ENCODE results near the gene ATP6V0B. TPM values are rescaled to one million over a fixed set of nuclear protein-coding genes. Genes with fewer than 3 reads are reported as not detected.

The ATP6V0B gene
- total and polyA plus RNA-seq, 2 experiments from 2014 or later, result 112 to 142 TPM

DNA sequence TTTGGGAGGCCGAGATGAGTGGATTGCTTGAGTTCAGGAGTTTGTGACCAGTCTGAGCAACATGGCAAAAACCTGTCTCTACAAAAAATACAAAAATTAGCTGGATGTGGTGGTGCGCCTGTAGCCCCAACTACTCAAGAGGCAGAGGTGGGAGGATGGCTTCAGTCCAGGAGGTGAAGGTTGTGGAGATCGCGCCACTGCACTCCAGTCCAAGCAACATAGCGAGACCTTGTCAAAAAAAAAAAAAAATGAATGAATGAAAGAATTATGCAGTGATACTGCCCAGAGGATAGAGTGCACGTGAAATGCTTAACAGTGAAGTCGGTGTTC, 5.4 kb upstream of the ATP6V0B start:
- ATAC-seq, result peak; percentile 2
- no peak for TF ChIP-seq EZH2 (IDR thresholded peaks at IDR 0.05; ENCODE audit: low read depth, unreplicated experiment)
- TF ChIP-seq, protein P1, sequence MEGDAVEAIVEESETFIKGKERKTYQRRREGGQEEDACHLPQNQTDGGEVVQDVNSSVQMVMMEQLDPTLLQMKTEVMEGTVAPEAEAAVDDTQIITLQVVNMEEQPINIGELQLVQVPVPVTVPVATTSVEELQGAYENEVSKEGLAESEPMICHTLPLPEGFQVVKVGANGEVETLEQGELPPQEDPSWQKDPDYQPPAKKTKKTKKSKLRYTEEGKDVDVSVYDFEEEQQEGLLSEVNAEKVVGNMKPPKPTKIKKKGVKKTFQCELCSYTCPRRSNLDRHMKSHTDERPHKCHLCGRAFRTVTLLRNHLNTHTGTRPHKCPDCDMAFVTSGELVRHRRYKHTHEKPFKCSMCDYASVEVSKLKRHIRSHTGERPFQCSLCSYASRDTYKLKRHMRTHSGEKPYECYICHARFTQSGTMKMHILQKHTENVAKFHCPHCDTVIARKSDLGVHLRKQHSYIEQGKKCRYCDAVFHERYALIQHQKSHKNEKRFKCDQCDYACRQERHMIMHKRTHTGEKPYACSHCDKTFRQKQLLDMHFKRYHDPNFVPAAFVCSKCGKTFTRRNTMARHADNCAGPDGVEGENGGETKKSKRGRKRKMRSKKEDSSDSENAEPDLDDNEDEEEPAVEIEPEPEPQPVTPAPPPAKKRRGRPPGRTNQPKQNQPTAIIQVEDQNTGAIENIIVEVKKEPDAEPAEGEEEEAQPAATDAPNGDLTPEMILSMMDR (conservative IDR thresholded peaks at IDR 0.05; ENCODE audit: low read depth in 2 of 2), result no peak
- TF ChIP-seq, protein P2, sequence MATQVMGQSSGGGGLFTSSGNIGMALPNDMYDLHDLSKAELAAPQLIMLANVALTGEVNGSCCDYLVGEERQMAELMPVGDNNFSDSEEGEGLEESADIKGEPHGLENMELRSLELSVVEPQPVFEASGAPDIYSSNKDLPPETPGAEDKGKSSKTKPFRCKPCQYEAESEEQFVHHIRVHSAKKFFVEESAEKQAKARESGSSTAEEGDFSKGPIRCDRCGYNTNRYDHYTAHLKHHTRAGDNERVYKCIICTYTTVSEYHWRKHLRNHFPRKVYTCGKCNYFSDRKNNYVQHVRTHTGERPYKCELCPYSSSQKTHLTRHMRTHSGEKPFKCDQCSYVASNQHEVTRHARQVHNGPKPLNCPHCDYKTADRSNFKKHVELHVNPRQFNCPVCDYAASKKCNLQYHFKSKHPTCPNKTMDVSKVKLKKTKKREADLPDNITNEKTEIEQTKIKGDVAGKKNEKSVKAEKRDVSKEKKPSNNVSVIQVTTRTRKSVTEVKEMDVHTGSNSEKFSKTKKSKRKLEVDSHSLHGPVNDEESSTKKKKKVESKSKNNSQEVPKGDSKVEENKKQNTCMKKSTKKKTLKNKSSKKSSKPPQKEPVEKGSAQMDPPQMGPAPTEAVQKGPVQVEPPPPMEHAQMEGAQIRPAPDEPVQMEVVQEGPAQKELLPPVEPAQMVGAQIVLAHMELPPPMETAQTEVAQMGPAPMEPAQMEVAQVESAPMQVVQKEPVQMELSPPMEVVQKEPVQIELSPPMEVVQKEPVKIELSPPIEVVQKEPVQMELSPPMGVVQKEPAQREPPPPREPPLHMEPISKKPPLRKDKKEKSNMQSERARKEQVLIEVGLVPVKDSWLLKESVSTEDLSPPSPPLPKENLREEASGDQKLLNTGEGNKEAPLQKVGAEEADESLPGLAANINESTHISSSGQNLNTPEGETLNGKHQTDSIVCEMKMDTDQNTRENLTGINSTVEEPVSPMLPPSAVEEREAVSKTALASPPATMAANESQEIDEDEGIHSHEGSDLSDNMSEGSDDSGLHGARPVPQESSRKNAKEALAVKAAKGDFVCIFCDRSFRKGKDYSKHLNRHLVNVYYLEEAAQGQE (IDR thresholded peaks at IDR 0.05; ENCODE audit: unreplicated experiment), result no peak
- no peak for TF ChIP-seq NANOG (IDR thresholded peaks at IDR 0.05; ENCODE audit: borderline replicate concordance)
- TF ChIP-seq, protein P3, sequence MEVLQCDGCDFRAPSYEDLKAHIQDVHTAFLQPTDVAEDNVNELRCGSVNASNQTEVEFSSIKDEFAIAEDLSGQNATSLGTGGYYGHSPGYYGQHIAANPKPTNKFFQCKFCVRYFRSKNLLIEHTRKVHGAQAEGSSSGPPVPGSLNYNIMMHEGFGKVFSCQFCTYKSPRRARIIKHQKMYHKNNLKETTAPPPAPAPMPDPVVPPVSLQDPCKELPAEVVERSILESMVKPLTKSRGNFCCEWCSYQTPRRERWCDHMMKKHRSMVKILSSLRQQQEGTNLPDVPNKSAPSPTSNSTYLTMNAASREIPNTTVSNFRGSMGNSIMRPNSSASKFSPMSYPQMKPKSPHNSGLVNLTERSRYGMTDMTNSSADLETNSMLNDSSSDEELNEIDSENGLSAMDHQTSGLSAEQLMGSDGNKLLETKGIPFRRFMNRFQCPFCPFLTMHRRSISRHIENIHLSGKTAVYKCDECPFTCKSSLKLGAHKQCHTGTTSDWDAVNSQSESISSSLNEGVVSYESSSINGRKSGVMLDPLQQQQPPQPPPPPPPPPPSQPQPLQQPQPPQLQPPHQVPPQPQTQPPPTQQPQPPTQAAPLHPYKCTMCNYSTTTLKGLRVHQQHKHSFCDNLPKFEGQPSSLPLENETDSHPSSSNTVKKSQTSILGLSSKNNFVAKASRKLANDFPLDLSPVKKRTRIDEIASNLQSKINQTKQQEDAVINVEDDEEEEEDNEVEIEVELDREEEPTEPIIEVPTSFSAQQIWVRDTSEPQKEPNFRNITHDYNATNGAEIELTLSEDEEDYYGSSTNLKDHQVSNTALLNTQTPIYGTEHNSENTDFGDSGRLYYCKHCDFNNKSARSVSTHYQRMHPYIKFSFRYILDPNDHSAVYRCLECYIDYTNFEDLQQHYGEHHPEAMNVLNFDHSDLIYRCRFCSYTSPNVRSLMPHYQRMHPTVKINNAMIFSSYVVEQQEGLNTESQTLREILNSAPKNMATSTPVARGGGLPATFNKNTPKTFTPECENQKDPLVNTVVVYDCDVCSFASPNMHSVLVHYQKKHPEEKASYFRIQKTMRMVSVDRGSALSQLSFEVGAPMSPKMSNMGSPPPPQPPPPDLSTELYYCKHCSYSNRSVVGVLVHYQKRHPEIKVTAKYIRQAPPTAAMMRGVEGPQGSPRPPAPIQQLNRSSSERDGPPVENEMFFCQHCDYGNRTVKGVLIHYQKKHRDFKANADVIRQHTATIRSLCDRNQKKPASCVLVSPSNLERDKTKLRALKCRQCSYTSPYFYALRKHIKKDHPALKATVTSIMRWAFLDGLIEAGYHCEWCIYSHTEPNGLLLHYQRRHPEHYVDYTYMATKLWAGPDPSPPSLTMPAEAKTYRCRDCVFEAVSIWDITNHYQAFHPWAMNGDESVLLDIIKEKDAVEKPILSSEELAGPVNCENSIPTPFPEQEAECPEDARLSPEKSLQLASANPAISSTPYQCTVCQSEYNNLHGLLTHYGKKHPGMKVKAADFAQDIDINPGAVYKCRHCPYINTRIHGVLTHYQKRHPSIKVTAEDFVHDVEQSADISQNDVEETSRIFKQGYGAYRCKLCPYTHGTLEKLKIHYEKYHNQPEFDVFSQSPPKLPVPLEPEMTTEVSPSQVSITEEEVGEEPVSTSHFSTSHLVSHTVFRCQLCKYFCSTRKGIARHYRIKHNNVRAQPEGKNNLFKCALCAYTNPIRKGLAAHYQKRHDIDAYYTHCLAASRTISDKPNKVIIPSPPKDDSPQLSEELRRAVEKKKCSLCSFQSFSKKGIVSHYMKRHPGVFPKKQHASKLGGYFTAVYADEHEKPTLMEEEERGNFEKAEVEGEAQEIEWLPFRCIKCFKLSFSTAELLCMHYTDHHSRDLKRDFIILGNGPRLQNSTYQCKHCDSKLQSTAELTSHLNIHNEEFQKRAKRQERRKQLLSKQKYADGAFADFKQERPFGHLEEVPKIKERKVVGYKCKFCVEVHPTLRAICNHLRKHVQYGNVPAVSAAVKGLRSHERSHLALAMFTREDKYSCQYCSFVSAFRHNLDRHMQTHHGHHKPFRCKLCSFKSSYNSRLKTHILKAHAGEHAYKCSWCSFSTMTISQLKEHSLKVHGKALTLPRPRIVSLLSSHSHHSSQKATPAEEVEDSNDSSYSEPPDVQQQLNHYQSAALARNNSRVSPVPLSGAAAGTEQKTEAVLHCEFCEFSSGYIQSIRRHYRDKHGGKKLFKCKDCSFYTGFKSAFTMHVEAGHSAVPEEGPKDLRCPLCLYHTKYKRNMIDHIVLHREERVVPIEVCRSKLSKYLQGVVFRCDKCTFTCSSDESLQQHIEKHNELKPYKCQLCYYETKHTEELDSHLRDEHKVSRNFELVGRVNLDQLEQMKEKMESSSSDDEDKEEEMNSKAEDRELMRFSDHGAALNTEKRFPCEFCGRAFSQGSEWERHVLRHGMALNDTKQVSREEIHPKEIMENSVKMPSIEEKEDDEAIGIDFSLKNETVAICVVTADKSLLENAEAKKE (CRISPR knock-in tag; IDR thresholded peaks at IDR 0.05), result no peak
- no peak for TF ChIP-seq CREB1 (CRISPR knock-in tag; IDR thresholded peaks at IDR 0.05; ENCODE audit: low read depth)
- TF ChIP-seq JUNB (IDR thresholded peaks at IDR 0.05; ENCODE audit: unreplicated experiment), result no peak
- TF ChIP-seq ZNF331 (CRISPR knock-in tag; IDR thresholded peaks at IDR 0.05; ENCODE audit: low read depth), result no peak
- TF ChIP-seq, protein P4, sequence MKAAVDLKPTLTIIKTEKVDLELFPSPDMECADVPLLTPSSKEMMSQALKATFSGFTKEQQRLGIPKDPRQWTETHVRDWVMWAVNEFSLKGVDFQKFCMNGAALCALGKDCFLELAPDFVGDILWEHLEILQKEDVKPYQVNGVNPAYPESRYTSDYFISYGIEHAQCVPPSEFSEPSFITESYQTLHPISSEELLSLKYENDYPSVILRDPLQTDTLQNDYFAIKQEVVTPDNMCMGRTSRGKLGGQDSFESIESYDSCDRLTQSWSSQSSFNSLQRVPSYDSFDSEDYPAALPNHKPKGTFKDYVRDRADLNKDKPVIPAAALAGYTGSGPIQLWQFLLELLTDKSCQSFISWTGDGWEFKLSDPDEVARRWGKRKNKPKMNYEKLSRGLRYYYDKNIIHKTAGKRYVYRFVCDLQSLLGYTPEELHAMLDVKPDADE (IDR thresholded peaks at IDR 0.05), result no peak
- TF ChIP-seq EZH2phosphoT487 (IDR thresholded peaks at IDR 0.05; ENCODE audit: unreplicated experiment), result no peak
- no peak for TF ChIP-seq POLR2AphosphoS5 (IDR thresholded peaks at IDR 0.05; ENCODE audit: low read depth)

More for the DNA sequence above, 5.4 kb upstream of the ATP6V0B start:
- H2AFZ ChIP-seq, result peak overlapping the region; percentile 75; the same call in 1 of the 2 replicates
- H3K9me2 ChIP-seq (ENCODE audit: insufficient read depth), result no peaks in the 10 kb centered on the region
- H3K4me3 ChIP-seq, result peak overlapping the region; percentile 60
- no peaks in the 10 kb centered on the region for H3K27me3 ChIP-seq (ENCODE audit: insufficient read depth)
- H4K20me1 ChIP-seq (replicated peaks; ENCODE audit: insufficient read depth), result peaks cover 3% of the 10 kb centered on the region; the same call in 1 of the 2 replicates
- no peaks in the 10 kb centered on the region; the same call in 1 of the 2 replicates for H3F3A ChIP-seq (replicated peaks; ENCODE audit: low read depth)
- Mint-ChIP-seq H3K9me3 (no peaks in the 10 kb centered on the region), H3K27me3 (ENCODE audit: insufficient read depth, low read depth, poor library complexity) (peaks cover 7% of the 10 kb centered on the region), H3K36me3 (ENCODE audit: low read depth) (peaks cover 39% of the 10 kb centered on the region), H3K27ac (no peak overlapping the region), H3K4me1 (peaks cover 18% of the 10 kb centered on the region), H3K4me3 (peak overlapping the region; percentile 99)
- H3K27ac ChIP-seq (ENCODE audit: low read depth), result no peak overlapping the region
- peaks cover 18% of the 10 kb centered on the region for H3K4me1 ChIP-seq (ENCODE audit: insufficient read depth)
- H3K36me3 ChIP-seq (ENCODE audit: insufficient read depth), result no peaks in the 10 kb centered on the region
- H3K4me2 ChIP-seq, result peak overlapping the region; percentile 82
- peaks cover 9% of the 10 kb centered on the region for H3K79me2 ChIP-seq (replicated peaks; ENCODE audit: insufficient read depth)
- DNase-seq (ENCODE audit: low spot score), result no peak
